HepG2 (cell line): Measurements from ENCODE around the gene FAF2. TPM values are rescaled to one million over a fixed set of nuclear protein-coding genes. Genes with fewer than 3 reads are reported as not detected.
A peak's percentile ranks its signal among the peaks of the same experiment; 100 is the strongest.

Experiments
- ATAC-seq: fragments of 200-7000 bp; cut with Tn5 transposase; 3 replicates; pipeline ENCODE4 v1.9.1; 2020; ENCODE audit warnings: mild to moderate bottlenecking, moderate library complexity
- BruUV-seq: library from RNA; stranded (reverse); fragments of 400-500 nt; replicated peaks from 2 replicates; lab custom pipeline; 2021; lab: Mats Ljungman, UMichigan
- CTCF ChIA-PET: fragments of 300-600 bp; formaldehyde crosslinking; extraction: SDS; loops from one replicate; lab custom pipeline; 2021; ENCODE audit warnings: low total read pairs, inconsistent platforms, low intra/inter-chr PET ratio; lab: Yijun Ruan, JAX
- POLR2A ChIA-PET: fragments of 350-600 bp; sonication (Branson Sonifier 250); formaldehyde crosslinking; loops from one replicate; lab custom pipeline; 2020; ENCODE audit warnings: antibody characterized with exemption, inconsistent platforms; lab: Yijun Ruan, JAX
- DNase-seq: peaks from one replicate; pipeline ENCODE4 v3.0.0-alpha.2; 2015; ENCODE audit warnings: low spot score
- FAIRE-seq: peaks from 3 replicates; lab custom pipeline; 2011; peaks lifted over from hg19 to GRCh38; lab: Jason Lieb, UNC
- H2AFZ ChIP-seq: one replicate; pipeline ENCODE4 v1.6.1; 2011; ENCODE audit warnings: low read length, inconsistent platforms
- H3K27ac ChIP-seq: fragments of 300-600 bp; 3 replicates; pipeline ENCODE4 v1.8.0; 2011; ENCODE audit warnings: mixed run types, mild to moderate bottlenecking, mixed read lengths, low read length, inconsistent platforms; ENCODE audit not compliant: insufficient read depth; ENCODE audit errors: extremely low read length
- H3K27me3 ChIP-seq, 2 experiments: fragments of 200-600 bp in 1 of 2; 2 replicates in 1 of 2; 3 replicates in 1 of 2; pipeline versions ENCODE4 v1.6.0 to v1.8.0; 2011; ENCODE audit warnings: low read length in 2 of 2, mild to moderate bottlenecking in 2 of 2, moderate library complexity in 2 of 2, inconsistent platforms in 1 of 2; ENCODE audit not compliant: insufficient read depth in 2 of 2, control insufficient read depth in 1 of 2
- H3K36me3 ChIP-seq, 2 experiments: fragments of 200-600 bp in 1 of 2; replicated peaks in 1 of 2; 2 replicates in 1 of 2; 3 replicates in 1 of 2; pipeline versions ENCODE4 v1.5.1 to v1.8.0; 2011; ENCODE audit warnings: low read length in 2 of 2, inconsistent platforms in 1 of 2; ENCODE audit not compliant: insufficient read depth in 2 of 2, control insufficient read depth in 1 of 2
- H3K4me1 ChIP-seq: 2 replicates; pipeline ENCODE4 v1.5.1; 2012; ENCODE audit warnings: low read length, inconsistent platforms; ENCODE audit not compliant: insufficient read depth
- H3K4me2 ChIP-seq: 2 replicates; pipeline ENCODE4 v1.6.0; 2011; ENCODE audit warnings: low read depth, low read length, inconsistent platforms
- H3K4me3 ChIP-seq, 3 experiments: fragments of 200-600 bp in 1 of 3; sonication (generic), shearing (Covaris generic) in 1 of 3; replicated peaks in 1 of 3; 2 replicates each; pipeline ENCODE4 v1.5.1; 2011 to 2016; ENCODE audit warnings: low read length in 3 of 3, inconsistent platforms in 2 of 3, low read depth in 2 of 3, mild to moderate bottlenecking in 2 of 3, control low read depth in 1 of 3, mixed read lengths in 1 of 3; ENCODE audit not compliant: insufficient read depth in 1 of 3
- H3K79me2 ChIP-seq: one replicate; pipeline ENCODE4 v1.6.1; 2011; ENCODE audit warnings: low read length, inconsistent platforms; ENCODE audit not compliant: insufficient read depth
- H3K9ac ChIP-seq: 2 replicates; pipeline ENCODE4 v1.6.0; 2011; ENCODE audit warnings: mild to moderate bottlenecking, low read depth, low read length, inconsistent platforms; ENCODE audit not compliant: insufficient read depth
- H3K9me3 ChIP-seq: 2 replicates; pipeline ENCODE4 v1.5.1; 2012; ENCODE audit warnings: mild to moderate bottlenecking, low read length
- H4K20me1 ChIP-seq: 2 replicates; pipeline ENCODE4 v1.6.0; 2011; ENCODE audit warnings: inconsistent platforms, mild to moderate bottlenecking, low read length, moderate library complexity; ENCODE audit not compliant: insufficient read depth
- EP300 ChIP-seq, 3 experiments: sonication (generic) in 1 of 3; formaldehyde crosslinking in 1 of 3; IDR thresholded peaks; 2 replicates each; pipeline versions ENCODE4 v1.5.1 to v1.6.1; 2011 to 2020; ENCODE audit warnings: low read depth in 2 of 3, low read length in 2 of 3, borderline replicate concordance in 1 of 3, improper control_type of control experiment in 1 of 3, mild to moderate bottlenecking in 1 of 3, missing genetic modification reagents in 1 of 3, moderate library complexity in 1 of 3
- SP4 ChIP-seq: sonication (generic); formaldehyde crosslinking; IDR thresholded peaks from 2 replicates; pipeline ENCODE4 v1.8.1; 2023; ENCODE audit warnings: mild to moderate bottlenecking, missing genetic modification reagents
- ZNF235 ChIP-seq: sonication (generic); formaldehyde crosslinking; IDR thresholded peaks from 2 replicates; pipeline ENCODE4 v1.8.1; 2023; ENCODE audit warnings: mild to moderate bottlenecking, missing genetic modification reagents, borderline replicate concordance
- ZNF543 ChIP-seq: sonication (generic); formaldehyde crosslinking; IDR thresholded peaks from 2 replicates; pipeline ENCODE4 v1.4.0; 2020; ENCODE audit warnings: mild to moderate bottlenecking, missing genetic modification reagents
- ZNF629 ChIP-seq: sonication (generic); formaldehyde crosslinking; conservative IDR thresholded peaks from 2 replicates; pipeline ENCODE4 v1.5.0; 2020; ENCODE audit warnings: missing genetic modification reagents
- WGBS: methylation state at CpG from one replicate; pipeline ENCODE4 v1.1.6; 2017; ENCODE audit warnings: low lambda C conversion rate; 5-methylcytosine and 5-hydroxymethylcytosine counted together
- in situ Hi-C: cut with HindIII; loops from 2 replicates; pipeline ENCODE4 v1.10.0; 2017; ENCODE audit warnings: low pct_unique_long_range_greater_than_20kb; ENCODE audit not compliant: extremely low pct_ligation_motif_present
- intact Hi-C: fragments of 100-400 bp; cut with micrococcal nuclease; formaldehyde crosslinking; loops from one replicate; pipeline ENCODE4 v1.10.0; 2022; ENCODE audit not compliant: unreplicated experiment
- polyA plus RNA-seq, 8 experiments: library from polyadenylated mRNA; depleted of rRNA in 3 of 8; stranded (reverse) in 7 of 8; unstranded in 1 of 8; fragments of >200 nt; fragmentation: Illumina TruSeq in 4 of 8; extraction: Trizol in 4 of 8; gene quantifications; 2 replicates each; pipeline versions ENCODE4 v1.2.1 to v1.2.3, GENCODE V29; 2011 to 2016; ENCODE audit warnings: low read depth in 4 of 8, missing spikeins in 1 of 8, mixed read lengths in 1 of 8; ENCODE audit not compliant: insufficient read depth in 1 of 8
- total RNA-seq, 5 experiments: library from RNA; depleted of rRNA; stranded (reverse); fragments of >200 nt; fragmentation: Illumina TruSeq; extraction: Trizol; gene quantifications; 2 replicates each; pipeline ENCODE4 v1.2.3, GENCODE V29; 2016; ENCODE audit warnings: low read depth in 1 of 5
- TF ChIP-seq, protein P1 (sequence below): sonication (generic); formaldehyde crosslinking; IDR thresholded peaks from 2 replicates; pipeline ENCODE4 v1.9.0; 2022; ENCODE audit warnings: low read depth, missing genetic modification reagents
- TF ChIP-seq, protein P2 (sequence below): sonication (generic); formaldehyde crosslinking; IDR thresholded peaks from 2 replicates; pipeline ENCODE4 v1.9.0; 2021; ENCODE audit warnings: missing genetic modification reagents, borderline replicate concordance

Gene FAF2
- total and polyA plus RNA-seq, 2 of the 13 experiments (the other 11 are each of a cell fraction or from before 2014, with no cell fraction given), result 27.8 to 34.3 TPM

DNA sequence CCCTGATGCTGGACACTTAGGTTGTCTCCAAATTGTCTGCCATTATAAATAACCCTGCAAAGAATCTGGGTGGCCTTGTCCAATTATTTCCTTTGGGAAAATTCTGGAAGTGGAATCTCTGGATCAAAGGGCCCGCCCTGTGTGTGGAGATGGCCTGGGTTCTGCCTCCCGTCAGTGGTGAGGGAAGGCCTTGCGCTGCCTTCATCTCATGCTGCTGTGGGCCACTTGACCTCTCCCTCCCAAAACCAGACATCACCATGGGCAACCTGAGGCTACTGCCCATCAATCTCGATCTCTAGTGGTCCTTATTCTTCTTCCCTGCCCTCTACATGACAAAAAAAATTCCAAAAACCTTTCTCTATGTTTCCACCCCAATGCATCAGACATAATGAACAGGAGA is 38.4 kb upstream of the FAF2 start (continued):
- TF ChIP-seq, protein P1, sequence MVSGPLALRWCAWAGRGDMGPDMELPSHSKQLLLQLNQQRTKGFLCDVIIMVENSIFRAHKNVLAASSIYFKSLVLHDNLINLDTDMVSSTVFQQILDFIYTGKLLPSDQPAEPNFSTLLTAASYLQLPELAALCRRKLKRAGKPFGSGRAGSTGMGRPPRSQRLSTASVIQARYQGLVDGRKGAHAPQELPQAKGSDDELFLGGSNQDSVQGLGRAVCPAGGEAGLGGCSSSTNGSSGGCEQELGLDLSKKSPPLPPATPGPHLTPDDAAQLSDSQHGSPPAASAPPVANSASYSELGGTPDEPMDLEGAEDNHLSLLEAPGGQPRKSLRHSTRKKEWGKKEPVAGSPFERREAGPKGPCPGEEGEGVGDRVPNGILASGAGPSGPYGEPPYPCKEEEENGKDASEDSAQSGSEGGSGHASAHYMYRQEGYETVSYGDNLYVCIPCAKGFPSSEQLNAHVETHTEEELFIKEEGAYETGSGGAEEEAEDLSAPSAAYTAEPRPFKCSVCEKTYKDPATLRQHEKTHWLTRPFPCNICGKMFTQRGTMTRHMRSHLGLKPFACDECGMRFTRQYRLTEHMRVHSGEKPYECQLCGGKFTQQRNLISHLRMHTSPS (CRISPR knock-in tag), result no peak
- TF ChIP-seq SP4 (CRISPR knock-in tag) (no peak), ZNF543 (CRISPR knock-in tag) (no peak), EP300 (IDR thresholded peaks at IDR 0.05; ENCODE audit: low read depth in 2 of 2, low read length in 2 of 2) (no peak), EP300 (CRISPR knock-in tag; IDR thresholded peaks at IDR 0.05; ENCODE audit: borderline replicate concordance) (no peak)
- TF ChIP-seq, protein P2, sequence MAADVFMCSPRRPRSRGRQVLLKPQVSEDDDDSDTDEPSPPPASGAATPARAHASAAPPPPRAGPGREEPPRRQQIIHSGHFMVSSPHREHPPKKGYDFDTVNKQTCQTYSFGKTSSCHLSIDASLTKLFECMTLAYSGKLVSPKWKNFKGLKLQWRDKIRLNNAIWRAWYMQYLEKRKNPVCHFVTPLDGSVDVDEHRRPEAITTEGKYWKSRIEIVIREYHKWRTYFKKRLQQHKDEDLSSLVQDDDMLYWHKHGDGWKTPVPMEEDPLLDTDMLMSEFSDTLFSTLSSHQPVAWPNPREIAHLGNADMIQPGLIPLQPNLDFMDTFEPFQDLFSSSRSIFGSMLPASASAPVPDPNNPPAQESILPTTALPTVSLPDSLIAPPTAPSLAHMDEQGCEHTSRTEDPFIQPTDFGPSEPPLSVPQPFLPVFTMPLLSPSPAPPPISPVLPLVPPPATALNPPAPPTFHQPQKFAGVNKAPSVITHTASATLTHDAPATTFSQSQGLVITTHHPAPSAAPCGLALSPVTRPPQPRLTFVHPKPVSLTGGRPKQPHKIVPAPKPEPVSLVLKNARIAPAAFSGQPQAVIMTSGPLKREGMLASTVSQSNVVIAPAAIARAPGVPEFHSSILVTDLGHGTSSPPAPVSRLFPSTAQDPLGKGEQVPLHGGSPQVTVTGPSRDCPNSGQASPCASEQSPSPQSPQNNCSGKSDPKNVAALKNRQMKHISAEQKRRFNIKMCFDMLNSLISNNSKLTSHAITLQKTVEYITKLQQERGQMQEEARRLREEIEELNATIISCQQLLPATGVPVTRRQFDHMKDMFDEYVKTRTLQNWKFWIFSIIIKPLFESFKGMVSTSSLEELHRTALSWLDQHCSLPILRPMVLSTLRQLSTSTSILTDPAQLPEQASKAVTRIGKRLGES, result no peak

DNA sequence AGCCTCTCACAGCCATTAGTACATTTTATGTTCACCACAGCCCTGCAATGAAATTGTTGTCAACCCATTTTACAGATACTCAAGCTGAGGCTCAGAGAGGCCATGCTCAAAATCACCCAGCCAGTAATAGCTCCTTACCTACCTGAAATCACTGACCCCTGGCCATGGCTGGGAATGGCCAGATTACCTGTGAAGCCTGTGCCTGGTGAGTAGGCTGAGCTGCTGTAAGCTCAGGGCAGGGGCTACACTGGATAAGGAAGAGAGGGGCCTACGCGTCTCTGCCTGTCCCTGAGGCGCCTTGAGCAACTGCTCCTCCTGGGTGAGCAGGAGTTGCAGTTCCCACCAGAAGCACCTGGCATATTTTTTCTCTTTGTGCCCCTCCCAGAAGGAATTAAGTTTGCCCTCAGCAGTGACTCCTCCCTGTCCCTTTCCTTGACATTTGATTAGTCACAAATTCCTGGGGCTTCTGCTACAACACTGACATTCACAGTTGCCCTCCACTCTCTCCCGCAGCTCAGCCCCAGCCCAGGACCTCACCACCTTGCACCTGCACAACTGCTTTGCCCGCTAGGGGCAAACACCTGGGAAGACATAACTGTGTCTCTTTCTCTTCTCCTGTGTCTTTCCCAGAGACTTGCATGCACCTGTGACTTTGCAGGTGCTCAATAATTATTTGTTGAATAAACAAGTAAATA is 37.6 kb upstream of the FAF2 start:
- WGBS, result 93% methylated on average over 5 of the region's 5 CpGs
- ChIA-PET POLR2A (no interaction called here), CTCF (no interaction called here)
- DNase-seq (no peak), ATAC-seq (no peak), FAIRE-seq (no peak)
- in situ Hi-C loops, result loop anchor here (10.0 kb wide), 1 partner anchor 74 kb away; no protein-coding TSS in a partner anchor
- H3K4me1 ChIP-seq, result peaks cover 7% of the 10 kb centered on the region
- no peaks in the 10 kb centered on the region for H3K27me3 ChIP-seq
- H3K36me3 ChIP-seq, result peaks cover 2 to 6% of the 10 kb centered on the region in 2 experiments; a peak in 4 of 5 replicates
- no peak overlapping the region for H2AFZ ChIP-seq
- TF ChIP-seq ZNF629, result peak; percentile 65; the same call in 1 of the 2 replicates
- no peak for TF ChIP-seq ZNF235 (CRISPR knock-in tag)
- no peak overlapping the region for H3K9ac ChIP-seq
- H3K9me3 ChIP-seq, result no peaks in the 10 kb centered on the region
- H3K4me3 ChIP-seq, result no peak overlapping the region
- H4K20me1 ChIP-seq, result no peaks in the 10 kb centered on the region
- intact Hi-C loops, result loop anchor here (10.0 kb wide), 1 partner anchor 74 kb away; no protein-coding TSS in a partner anchor
- H3K79me2 ChIP-seq, result no peaks in the 10 kb centered on the region
- H3K4me2 ChIP-seq, result no peak overlapping the region
- no TSS peak for BruUV-seq
- no peak overlapping the region for H3K27ac ChIP-seq
